Stimulated activated CD4-positive, alpha-beta T cell treated with anti-CD3 and anti-CD28 coated beads, Interleukin-1b, Interleukin-23, amount 100 ng/mL, for 1 hour (primary cell): ENCODE measurements around the gene NFKBIB.
A peak's percentile ranks its signal among the peaks of the same experiment; 100 is the strongest.
"Not testable (repeated sequence)": the region's sequence is repeated elsewhere in the genome, so short reads cannot be mapped to it uniquely, and the experiment has no call there.

Experiments used
- DNase-seq, 2 donors: peaks; one replicate each; pipeline ENCODE4 v3.0.0-alpha.2; 2020; ENCODE audit warnings: low read depth in 2 of 2

NFKBIB gene

GRCh38 chr19:38875656-38876395 is 23.9 kb upstream of the NFKBIB start:
- no peak for DNase-seq

DNA sequence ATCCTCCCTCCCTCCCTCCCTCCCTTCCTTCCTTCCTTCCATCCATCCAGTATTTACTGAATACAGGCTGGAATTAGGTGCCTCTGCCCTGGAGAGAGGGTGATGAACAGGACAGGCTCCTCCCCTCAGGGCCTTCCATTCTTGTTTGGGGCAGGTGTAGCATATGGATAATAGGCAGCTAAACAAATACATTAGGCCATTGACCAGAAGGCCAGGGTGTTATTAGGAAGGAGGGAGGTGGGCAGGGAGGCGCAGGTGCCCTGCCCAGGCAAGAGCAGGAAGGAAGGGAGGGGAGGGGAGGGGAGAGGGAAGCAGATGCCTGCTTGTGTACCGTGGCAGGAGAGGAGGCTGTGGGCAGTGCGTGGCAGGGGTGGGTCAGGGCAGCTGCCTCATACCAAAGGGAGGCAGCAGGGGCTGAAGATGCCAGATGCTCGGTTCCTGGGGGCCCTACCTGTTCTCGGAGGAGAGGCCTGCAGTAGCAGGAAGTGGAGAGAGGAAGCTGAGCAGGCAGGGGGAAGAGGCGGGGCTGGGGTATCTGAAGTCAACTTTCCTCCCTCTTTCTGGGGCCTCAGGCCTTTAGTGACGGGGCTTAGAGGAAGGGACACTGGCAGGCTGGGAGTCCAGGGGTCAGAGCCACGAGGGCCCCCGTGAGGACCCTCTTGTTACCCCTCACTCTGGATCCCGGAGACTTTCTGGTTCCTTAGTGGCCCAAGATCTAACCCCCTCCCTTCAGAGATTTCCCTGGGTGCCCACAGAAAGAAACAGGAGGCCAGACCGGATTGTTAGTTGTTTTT is 21.8 kb upstream of the NFKBIB start, which contains the start of gene RINL:
TSS of gene RINL (minus strand) at position 495 of the 794 bp plus-strand sequence. CDS start 1,533 bp downstream, outside the sequence.
- peak; percentile 34 to 42 for DNase-seq

GRCh38 chr19:38878575-38879399 is 21.0 kb upstream of the NFKBIB start:
- DNase-seq, result no peak

DNA sequence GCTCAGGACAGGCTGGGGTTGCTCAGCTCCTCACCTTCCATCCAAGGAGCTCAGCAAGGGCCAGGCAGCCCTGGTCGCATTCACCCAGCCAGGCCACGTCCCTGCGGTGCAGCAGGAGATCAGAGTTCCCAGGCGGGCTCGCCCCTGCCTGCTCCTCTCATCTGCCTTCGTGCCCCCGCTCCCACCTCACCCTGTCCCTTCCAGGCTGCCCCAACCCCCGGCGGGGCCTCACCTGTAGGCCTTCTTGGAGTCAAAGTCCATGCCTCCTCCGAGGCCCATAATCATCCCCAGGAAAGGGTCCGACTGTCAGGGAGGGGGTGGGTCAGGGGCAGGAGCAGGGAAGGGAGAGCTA is 20.4 kb upstream of the NFKBIB start:
- DNase-seq, result no peak

DNA sequence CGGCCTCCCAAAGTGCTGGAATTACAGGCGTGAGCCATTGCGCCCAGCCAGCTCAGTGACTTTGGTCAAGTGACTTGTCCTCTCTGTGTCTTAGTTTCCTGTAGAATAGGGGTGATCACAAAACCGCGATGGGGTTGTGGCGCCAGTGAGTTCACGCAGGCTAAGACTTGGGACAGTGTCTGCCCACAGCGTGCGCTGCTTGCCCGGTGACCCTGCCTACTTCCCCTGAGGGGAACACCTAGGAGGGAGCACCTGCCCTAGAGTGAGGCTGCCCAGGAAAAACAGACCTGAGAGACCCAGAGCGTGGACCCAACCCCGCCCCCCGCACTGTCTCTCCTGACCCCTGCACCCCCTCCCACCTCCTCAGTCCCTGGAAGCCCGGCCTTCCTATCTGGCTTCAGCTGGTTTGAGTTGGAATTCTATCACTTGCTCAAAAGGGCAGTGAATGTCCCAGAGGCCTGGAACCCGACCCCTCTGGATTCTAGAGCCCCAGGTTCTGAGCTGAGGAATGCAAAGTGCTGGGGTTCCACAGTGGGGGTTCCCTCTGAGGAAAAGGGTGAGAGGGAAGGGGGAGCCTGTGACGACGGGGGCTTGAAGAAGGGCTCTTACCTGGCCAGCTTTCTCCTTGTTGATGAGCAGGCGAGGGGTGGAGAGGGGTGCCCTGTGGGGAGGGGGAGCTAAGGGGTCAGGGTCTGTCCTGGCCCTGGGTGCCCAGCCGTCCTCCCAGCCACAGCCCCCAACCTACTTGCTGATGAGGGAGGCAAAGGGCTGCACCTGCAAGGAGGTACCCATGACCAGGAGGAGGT is 19.5 kb upstream of the NFKBIB start:
- DNase-seq, result no peak

DNA sequence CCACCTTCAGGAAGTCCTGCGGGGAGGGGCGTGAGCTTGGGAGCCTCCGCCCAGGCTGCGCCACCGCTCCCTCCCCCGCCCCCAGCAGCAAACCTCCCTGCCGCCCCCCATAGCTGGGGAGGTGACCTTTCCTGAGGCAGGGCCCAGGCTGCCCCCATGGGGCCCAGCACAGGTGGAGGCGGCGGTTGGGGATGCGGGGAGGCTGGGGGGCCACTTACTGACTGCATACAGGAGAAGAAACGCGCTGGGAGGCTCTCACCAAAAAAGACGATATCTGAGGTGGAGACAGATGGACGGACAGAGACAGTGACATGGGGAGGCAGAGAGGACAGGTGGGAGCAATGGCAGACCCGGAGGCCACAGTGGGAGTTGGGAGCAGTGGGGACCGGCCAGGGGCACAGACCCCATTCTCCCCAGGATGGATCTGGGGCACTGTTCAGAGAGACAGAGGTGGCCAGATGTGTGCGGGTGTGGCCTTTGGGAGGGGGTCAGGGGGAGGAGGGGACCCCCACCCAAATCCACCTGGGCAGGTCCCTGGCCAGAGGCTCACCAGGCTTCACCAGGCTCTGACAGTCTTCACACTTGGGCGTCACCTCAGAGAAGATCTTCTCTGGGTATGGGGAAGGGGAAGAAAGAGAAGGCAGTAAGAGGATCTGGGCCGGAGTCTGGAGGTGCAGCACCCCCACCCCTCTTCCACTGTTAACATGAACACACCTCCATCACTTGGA is 18.7 kb upstream of the NFKBIB start:
- DNase-seq, result no peak

- no peak for DNase-seq
These were observed 16.5 kb upstream of the NFKBIB start for GRCh38 chr19:38883286-38883685.

GRCh38 chr19:38884691-38885090 is 15.1 kb upstream of the NFKBIB start:
- DNase-seq, result not testable (repeated sequence)

DNA sequence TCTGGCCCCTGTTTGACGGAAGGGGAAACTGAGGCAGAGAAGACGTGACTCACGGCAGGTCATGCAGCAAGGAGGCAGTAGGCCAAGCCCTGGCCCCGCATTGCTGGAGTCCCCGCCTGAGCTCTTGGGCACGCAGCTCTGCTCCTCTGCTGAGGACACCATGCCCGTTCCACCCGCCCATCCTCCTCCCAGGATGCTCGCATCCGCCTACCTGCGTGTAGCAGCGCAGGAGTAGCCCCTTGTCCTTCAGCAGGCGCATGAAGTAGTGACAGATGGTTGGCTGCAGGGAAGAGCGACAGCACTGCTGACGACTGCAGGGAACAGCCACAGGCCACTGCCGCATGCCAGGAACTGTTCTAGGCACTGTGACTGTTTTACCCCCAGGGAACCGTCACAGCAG is 10.9 kb upstream of the NFKBIB start:
- DNase-seq, result no peak

DNA sequence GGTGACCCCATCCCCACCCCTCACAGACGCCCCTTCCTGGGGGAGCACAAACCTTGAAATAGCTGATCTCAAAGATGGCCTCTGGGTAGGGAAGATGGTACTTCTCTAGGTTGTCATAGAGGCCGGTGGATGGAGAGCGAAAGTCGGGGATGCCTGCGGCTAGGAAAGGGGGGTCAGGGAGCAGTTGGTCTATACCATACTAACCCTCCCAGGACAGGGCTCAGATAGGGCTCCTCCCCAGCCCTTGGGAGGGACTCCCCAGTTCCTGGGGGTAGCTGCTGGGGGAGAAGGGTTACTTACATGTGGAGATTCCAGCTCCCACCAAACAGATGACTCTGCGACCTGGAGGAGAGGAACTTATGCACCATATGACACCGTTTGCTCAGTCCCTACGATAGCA is 10.0 kb upstream of the NFKBIB start:
- no peak for DNase-seq

GRCh38 chr19:38890686-38891085 is 9.1 kb upstream of the NFKBIB start:
- no peak for DNase-seq

DNA sequence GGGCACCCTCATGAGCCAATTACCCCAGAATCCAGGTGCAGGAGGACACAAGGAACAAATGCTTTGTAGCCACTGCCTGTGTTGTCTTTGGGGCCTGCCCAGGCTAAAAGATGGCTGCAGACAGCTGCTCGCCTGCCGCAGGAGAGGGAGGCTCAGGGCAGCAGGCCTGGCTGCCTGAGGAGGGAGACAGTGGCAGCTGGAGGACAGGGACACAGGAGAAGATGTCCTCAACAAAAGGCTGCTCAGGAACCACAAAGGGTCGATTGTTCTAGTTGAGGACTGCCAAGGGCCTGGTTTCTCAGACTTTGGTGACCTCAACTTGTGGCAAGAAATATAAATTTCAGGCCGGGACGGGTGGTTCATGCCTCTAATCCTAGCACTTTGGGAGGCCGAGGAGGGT is 8.0 kb upstream of the NFKBIB start:
- DNase-seq, result no peak

- no peak for DNase-seq
These were observed 6.9 kb upstream of the NFKBIB start for GRCh38 chr19:38892841-38893240.

DNA sequence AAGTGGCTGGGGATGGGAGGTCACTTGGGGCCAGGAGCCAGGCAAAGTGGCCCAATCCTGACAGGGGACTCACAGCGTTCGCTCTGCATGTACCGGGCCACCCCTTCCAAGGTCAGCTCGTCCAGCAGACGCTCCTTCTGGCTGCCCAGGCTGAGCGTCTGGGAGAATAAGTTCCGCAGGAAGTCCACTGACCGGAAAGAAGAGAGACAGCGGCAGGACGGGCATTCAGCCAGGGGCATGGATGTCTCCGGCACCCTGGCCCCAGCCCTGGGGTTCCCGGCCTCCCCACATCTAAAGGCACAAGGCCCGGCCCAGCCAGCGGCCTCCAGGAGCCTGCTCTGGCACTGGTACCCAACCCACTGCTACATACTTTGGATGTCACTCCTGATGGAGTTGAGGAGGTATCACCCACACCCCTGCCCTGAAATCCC is 6.4 kb upstream of the NFKBIB start:
- DNase-seq, result no peak

- DNase-seq, result no peak
These were observed 4.8 kb upstream of the NFKBIB start for GRCh38 chr19:38894968-38895367.

GRCh38 chr19:38898788-38899446 is 852 bp upstream of the NFKBIB start:
- no peak for DNase-seq

DNA sequence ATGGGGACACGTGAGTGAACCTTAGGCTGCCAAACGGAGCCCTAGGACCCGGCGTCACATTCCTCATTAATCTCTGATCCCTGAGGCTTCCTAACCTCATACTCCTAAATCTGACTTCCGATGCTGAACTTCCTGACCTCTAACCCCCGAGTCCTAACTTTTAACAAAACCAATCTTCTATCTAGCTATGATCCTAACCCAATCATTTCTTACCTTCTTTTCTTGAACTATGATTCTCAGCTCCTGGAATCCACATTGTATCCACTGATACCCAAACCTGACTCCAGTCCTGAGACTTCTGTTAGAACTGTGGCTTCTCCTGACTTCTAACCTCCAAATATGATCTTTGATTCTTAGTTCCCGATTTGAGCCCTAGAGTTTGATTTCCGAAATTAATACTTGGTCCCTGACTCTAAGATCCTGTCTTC is 447 bp downstream of the NFKBIB start:
- DNase-seq, result no peak

GRCh38 chr19:38900743-38901190 is 998 bp downstream of the NFKBIB start:
- DNase-seq, result no peak

DNA sequence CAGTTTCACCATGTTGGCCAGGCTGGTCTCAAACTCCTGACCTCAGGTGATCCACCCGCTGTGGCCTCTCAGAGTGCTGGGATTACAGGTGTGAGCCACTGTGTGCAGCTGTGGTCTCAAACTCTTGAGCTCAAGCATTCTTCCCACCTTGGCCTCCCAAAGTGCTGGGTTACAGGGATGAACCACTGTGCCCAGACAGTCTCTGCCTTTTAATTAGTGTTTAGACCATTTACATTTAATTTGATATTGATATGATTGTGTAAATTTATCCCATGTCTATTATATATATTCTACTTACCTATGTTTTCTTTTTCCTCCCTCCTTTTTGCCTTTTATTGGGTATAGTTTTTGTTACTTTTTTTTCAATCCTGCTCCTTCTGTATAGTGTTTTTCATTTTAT is 1.9 kb downstream of the NFKBIB start:
- DNase-seq, result no peak
